Hindlimb muscle (tissue), 1 donor: ENCODE data around the gene PKD1. TPM values are rescaled to one million over a fixed set of nuclear protein-coding genes. Genes with fewer than 3 reads are reported as not detected.

Experiments used
- DNase-seq: peaks from one replicate; pipeline ENCODE4 v3.0.0-alpha.2; 2013
- polyA plus RNA-seq: library from polyadenylated mRNA; unstranded; fragments of 120-200 nt; gene quantifications from one replicate; pipeline ENCODE4 v1.2.1, GENCODE V29; 2013; ENCODE audit not compliant: insufficient read length

PKD1 gene
- polyA plus RNA-seq, 1 donor = 181 TPM

DNA sequence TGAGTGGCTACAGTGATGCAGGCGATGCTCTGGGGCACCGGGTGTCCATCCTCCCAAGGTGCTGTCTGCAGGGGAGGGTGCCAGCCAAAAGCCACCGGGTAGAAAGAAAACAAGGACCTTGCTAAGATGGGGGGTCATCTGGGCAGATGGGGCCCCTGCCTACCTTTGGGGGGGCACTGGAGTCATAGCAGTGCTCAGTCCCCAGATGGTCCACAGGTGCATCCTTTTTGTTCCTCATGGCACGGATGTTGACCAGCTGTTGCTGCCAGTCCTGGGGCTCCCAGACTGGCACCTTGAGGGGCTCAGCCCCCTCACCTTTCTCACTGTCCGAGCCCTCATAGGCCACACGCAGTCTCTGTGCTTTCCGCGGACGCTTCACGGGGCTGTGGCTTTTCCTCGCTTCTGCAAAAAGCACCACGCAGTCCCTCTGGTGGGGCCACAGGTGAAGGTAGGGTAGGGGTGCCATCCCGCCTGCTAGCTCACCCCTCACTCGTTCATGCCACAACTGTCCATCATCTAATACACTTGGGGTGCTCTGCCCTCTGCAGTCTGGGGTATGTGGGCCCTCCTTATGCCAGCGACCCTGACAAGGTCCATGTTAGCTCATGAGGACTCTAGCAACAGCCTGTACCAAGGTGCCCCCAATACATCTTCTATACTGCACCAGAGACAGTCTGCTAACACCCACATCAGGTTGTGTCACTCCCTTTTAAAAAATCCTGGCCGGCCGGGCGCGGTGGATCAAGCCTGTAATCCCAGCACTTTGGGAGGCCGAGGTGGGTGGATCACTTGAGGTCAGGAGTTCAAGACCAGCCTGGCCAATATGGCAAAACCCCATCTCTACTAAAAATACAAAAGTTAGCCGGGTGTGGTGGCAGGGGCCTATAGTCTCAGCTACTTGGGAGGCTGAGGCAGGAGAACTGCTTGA is 89.5 kb downstream of the PKD1 start:
- DNase-seq = no peak

- no peak for DNase-seq
Observed at GRCh38 chr16:2044541-2044940, 91.2 kb downstream of the PKD1 start.

GRCh38 chr16:2043667-2044451 is 91.8 kb downstream of the PKD1 start:
- DNase-seq = no peak

DNA sequence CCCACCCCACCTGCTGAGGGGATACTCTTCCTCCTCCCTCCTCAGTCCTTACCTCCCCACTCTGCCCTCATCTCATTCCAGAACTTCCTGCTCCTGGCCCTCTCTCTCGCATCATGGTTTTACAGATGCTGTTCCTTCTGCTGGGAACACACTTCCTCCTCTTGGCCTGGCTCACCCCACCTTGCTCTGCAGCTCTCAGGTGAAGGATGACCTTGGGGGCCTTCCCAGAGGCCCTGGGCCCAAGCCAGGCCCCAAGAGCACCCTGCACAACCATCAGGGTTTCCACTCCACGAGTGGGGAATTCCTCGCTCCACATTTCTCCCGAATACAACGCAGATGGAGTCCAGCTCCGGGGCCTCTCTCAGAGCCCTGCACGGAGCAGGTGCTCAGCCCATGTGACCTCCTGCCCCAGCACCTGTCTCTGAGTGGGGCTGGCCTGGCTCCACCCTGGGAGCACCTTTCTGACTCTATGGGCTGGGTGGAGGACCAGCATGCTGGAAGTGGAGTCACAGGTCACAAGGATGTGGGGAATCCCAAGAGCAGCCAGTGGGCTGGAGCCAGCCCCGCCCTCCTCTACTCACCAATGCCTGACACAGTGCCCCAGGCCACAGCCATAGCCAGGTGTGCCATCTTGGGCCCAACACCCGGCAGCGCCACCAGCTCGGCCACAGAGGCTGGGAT is 92.6 kb downstream of the PKD1 start:
- no peak for DNase-seq

DNA sequence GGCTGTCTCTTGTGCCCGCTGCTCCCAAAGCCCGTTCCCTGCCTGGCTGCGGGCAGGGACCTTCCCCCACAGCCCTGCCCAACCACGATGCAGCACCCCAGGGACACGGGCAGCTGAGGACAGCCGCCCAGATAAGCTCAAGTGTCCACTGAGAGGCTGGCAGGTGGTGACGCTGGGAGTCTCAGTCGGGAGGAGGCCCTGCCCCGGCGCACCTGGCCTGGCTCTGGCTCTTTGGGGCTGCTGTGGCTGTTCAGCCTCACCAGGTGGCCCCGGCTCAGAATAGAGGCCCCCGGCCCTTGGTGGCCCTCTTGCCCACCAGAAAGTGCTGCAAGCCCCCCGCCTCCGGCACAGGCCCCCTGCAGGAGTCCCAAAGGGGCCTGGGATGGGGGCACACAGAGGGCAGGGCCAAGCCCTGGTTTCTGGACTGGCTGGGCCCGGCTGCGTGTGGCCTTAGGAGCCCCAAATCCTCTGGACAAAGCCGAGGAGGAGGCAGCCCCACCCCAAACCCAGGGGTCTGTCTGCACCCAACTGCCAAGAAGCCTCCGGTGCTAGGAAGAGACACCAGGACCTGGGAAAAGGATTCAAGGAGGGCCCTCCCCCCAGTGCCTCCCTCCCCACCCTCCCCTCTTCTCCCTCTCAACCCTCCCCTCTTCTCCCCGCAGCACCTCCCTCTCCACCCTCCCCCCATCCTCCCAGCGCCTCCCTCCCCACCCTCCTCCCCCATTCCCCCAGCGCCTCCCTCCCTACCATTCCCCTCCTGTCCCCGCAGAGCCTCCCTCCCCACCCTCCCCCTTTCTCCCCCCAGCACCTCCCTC is 93.3 kb downstream of the PKD1 start:
- DNase-seq = no peak

- peak; percentile 74 for DNase-seq
Observed at GRCh38 chr16:2040787-2041522, 94.7 kb downstream of the PKD1 start.

DNA sequence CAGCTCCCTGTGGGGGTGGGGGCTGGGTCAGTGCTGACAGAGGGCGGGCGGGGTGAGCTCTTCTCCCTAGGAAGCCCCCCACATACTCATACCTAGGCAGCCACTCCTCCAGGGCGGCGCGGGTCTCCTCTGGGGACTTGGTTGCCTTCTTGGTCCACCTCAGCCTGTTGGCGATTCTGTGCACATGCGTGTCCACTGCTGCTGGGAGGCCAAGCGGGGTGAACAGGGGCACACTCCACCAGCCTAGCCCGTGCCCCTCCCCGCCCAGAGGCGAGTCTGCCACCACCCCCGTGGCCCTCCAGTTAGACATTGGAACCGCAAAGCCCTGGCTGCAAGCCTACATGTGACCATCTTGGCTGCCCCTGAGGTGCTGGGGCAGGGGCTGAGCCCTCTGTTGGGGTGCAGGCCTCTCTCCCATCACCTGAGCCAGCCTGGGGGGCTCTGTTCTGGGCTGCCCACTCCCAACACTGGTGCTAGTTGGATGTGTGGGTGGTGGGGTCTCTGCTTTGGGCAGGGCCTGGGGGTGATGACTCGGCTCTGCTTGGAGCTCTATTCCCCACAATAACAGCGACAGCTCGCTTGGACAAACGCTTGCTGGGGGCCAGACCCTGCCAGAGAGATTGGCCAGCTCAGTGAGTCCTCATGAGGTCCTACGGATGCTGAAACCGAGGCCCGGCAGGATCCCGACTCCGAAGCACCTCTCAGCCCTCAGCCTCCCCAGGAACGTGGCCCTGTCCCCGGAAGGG is 95.5 kb downstream of the PKD1 start:
- no peak for DNase-seq

- DNase-seq = peak; percentile 77
Observed at GRCh38 chr16:2039274-2040031, 96.2 kb downstream of the PKD1 start.

Other genes with a start within 250 kb of the PKD1 start
- gene HS3ST6, start 217.5 kb downstream of the PKD1 start, polyA plus RNA-seq = 0.21 TPM
- gene MSRB1, start 192.7 kb downstream of the PKD1 start, polyA plus RNA-seq = 39.0 TPM
- 72.5 TPM for gene RPL3L, start 181.2 kb downstream of the PKD1 start, polyA plus RNA-seq
- 145 TPM for gene NDUFB10, start 176.4 kb downstream of the PKD1 start, polyA plus RNA-seq
- 3,719 TPM for gene RPS2, start 171.1 kb downstream of the PKD1 start, polyA plus RNA-seq
- gene RNF151, start 169.0 kb downstream of the PKD1 start, polyA plus RNA-seq = not detected
- gene TBL3, start 163.8 kb downstream of the PKD1 start, polyA plus RNA-seq = 34.3 TPM
- 1.3 TPM for gene NOXO1, start 154.4 kb downstream of the PKD1 start, polyA plus RNA-seq
- 20.2 TPM for gene GFER, start 151.7 kb downstream of the PKD1 start, polyA plus RNA-seq
- gene SYNGR3, start 145.9 kb downstream of the PKD1 start, polyA plus RNA-seq = 2.1 TPM
- gene ZNF598, start 126.1 kb downstream of the PKD1 start, polyA plus RNA-seq = 32.1 TPM
- gene NPW, start 116.1 kb downstream of the PKD1 start, polyA plus RNA-seq = 0.72 TPM
- 47.8 TPM for gene NHERF2, start 109.0 kb downstream of the PKD1 start, polyA plus RNA-seq
- gene NTHL1, start 88.1 kb downstream of the PKD1 start, polyA plus RNA-seq = 13.5 TPM
- 92.4 TPM for gene TSC2, start 87.9 kb downstream of the PKD1 start, polyA plus RNA-seq
- 0.92 TPM for gene RAB26, start 12.7 kb upstream of the PKD1 start, polyA plus RNA-seq
- gene TRAF7, start 19.9 kb upstream of the PKD1 start, polyA plus RNA-seq = 46.7 TPM
- 3.1 TPM for gene CASKIN1, start 60.7 kb upstream of the PKD1 start, polyA plus RNA-seq
- 41.0 TPM for gene MLST8, start 69.6 kb upstream of the PKD1 start, polyA plus RNA-seq
- 7.8 TPM for gene BRICD5, start 75.0 kb upstream of the PKD1 start, polyA plus RNA-seq
- 15.7 TPM for gene PGP, start 78.9 kb upstream of the PKD1 start, polyA plus RNA-seq
- gene E4F1, start 87.7 kb upstream of the PKD1 start, polyA plus RNA-seq = 16.4 TPM
- 1.1 TPM for gene DNASE1L2, start 100.5 kb upstream of the PKD1 start, polyA plus RNA-seq
- 65.3 TPM for gene ECI1, start 115.7 kb upstream of the PKD1 start, polyA plus RNA-seq
- gene RNPS1, start 132.2 kb upstream of the PKD1 start, polyA plus RNA-seq = 183 TPM
- gene ABCA3, start 204.8 kb upstream of the PKD1 start, polyA plus RNA-seq = 18.4 TPM